NCI-H187 (cell line): ENCODE measurements around the gene MLN.
A peak's percentile ranks its signal among the peaks of the same experiment; 100 is the strongest.

Experiments
- DNase-seq, 2 experiments: peaks; one replicate each; lab custom pipeline; 2025; lab: John Stamatoyannopoulos, UW

MLN gene

DNA sequence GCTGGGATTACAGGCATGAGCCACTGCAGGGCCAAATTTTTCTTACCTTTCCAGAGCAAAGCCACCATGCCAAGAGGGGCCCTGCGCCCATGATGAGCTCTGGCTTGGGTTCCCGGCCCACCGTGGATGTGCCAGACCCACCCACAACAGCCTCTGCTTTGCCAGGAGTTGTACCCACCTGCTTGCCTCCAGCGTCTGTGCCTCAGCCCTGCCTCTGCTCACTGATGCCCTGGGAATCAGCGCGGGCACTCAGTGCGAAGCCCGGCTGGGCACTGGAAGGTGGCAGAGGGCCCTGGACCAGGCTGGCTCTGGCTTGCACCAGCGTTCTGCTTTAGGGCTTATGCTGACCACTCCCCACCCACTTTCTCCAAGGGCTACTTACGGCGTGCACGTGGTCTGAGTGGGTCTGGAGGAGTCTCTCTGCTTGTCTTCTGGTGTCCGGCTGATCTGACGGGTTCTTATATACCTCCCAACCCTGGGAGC, at the start of gene MLN:
MLN (minus strand) TSS at position 433 of the 483 bp plus-strand sequence. CDS start 2,840 bp downstream, outside the sequence.
- no peak for DNase-seq

DNA sequence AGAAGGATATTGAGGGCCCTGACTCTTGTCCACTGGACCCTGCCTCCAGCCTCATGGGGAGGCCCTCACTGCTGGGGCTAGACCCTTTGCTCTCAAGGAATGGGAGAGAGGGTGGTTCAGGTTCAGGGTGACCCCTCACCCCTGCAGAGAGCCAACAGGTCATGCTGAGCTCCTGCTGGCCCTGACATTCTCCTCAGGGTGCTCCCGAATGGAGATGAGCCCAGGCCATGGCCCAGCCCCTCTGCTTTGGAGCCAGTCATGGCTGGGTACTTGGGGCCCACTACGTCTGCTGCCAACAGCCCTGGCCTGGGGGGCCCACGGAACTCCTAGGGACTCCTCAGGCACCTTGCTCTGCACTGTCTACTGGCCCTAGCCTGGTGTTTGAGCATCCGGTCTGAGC, 49.2 kb upstream of the MLN start:
- DNase-seq: no peak

- DNase-seq: peak in 1 of 2 experiments; percentile 25
Measured at GRCh38 chr6:33851959-33852358, 48.2 kb upstream of the MLN start.

DNA sequence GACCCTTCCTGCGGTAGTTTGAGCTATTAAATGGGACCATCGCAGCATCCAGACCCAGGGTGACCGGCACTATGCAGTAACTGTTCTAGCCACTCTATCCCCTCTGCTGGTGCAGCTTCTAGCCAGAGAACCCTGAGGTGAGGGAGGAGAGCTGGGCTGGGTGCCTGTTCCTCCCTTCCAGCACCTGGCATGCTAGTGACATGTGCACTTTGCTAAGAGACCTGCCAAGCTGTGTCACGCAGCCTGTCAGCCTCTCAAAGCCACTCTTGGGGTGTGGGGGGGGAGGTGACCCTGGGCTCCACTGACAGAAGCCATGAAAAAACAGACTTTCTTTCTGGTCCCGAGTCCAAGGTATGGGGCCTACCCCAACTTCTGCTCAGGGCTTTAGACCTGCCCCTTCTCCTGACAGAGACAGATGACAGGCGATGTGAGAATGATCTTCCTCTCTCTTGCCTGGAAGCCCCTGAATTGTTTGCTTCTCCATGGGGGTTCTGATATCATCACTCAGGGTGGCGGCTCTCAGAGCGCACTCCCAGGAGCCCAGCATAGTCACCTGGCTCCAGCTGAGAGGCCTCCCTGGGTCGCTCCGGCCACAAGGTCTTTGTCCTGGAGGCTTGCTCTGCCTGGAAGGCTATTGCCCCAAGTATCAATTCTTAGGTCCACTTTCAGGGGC, 47.2 kb upstream of the MLN start:
- no peak for DNase-seq

- no peak for DNase-seq
Measured at GRCh38 chr6:33850296-33850695, 46.5 kb upstream of the MLN start.

- no peak for DNase-seq
Measured at GRCh38 chr6:33849500-33850075, 45.8 kb upstream of the MLN start.

DNA sequence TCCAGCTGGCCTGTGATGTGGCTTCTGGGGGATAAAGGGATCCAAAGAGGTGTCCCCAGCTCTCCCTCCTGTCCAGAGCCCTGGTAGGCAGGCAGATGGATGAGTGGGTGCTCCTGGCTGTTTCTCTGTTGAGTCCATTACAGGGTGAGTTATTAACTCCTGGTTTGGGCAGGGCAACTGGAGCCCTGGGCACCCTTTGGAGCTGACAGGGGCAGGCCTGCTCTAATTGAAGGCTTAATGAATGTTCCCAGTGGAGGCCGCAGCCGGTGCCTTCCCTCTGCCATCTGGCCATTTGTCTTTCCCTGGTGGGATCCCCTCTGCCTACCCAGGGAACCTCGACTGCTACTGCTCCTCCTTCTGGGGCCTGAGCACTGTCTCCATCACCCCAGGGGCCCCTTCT, 44.7 kb upstream of the MLN start:
- no peak for DNase-seq

DNA sequence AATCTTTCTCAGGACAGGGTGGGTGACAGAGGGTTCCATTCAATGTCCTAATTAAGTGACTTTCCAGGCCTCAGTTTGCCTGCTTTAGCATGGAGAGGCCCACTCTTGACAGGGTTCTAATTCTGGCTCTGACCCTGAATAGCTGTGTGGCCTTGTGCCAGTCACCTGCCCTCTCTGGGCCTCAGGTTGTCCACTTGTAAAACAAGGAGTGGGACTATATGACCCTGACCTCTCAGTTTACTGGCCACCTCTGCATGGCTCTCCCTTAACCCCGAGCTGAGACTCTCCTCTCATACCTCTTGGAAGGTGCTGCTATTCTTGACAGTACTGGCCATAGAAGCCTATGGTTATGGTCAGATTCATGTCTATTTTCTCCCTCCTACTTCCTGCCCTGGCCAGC, 44.1 kb upstream of the MLN start:
- no peak for DNase-seq

- DNase-seq: no peak
Measured at GRCh38 chr6:33847078-33847477, 43.3 kb upstream of the MLN start.

DNA sequence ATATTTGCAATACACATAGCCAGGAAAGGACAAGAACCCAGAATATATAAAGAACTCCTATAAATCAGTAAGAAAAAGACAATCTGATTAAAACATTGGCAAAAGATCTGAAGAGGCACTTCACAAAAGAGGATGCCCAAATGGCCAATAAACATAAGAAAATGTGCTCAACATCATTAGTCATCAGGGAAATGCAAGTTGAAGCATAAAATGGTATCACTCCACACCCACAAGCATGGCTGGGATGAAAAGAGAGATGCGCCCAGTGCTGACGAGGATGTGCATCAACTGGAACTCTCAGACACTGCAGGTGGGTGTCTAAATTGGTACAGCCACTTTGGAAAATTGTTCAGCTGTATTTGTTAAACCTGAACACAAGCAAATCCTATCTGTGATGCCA, 42.4 kb upstream of the MLN start:
- no peak for DNase-seq

DNA sequence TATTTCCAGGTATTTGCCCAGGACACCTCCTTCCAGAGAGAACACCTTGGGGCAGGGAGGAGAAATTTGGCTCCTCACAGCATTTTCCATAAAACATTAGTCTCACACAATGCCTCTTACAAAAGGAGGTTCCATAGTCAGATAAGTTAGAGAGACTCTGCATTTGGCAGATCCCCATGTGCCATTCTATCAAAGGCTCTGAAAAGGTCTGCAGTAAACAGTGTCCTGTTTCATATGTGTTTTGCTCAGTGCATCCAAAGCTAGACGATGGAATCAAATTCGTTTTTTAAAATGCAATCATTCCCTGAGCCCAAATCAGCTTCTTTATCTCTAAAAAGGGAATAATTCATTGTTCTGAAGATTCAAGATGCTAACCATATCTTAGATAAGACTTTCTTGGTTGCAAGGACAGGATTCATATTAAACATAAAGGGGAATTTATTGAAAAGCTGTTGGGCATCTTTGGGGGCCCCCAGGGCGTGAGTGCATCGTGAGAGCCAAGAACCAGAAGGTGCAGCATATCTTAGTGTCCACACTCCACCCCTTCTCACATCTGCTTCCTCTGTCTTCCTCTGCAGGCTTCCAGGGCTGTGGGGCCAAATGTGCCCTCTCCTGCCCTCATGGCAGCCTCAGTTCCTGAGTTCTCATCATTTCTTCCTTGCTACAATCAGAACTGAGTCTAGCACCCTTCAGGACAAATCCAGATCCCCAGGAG, 41.4 kb upstream of the MLN start:
- DNase-seq: no peak

DNA sequence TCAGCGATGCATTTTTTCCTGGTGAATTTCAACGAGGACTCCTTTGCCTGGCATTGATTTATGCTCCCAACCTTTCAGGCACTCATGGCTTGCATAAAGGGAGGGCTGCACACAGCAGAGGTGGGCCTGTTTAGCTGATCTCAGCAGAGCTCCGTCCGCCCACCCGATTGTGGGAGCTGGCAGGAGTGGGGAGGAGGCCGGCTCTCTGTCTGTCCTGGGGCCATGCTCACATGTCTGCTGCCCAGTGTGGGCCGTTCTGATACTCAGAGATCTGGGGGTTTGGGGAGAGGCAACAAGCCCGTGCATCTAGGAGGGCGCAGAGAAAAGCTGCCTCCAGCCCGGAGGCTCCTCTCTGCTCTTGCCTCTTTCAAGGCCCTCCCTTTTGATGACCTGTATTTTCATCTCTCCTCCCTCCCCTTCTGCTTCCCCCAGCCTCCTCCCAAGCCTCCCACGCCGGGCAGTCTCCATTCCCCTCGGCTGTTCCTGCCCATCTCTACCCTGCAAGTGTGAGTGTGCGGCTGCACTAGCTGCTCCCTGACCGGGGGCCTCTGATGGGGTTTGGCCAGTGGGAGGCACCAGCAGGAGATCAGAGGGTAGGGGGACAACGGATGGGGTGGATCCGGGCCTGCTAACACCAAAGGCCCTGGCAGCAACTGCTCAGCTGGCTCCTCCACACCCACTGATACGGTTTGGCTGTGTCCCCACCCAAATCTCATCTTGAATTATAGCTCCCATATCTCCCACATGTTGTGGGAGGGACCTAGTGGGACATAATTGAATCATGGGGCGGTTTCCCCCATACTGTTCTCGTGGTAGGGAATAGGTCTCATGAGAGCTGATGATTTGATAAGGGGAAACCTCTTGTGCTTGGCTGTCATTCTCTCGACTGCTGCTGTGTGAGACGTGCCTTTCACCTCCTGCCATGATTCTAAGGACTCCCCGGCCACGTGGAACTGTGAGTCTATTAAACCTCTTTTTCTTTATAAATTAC, 39.6 kb upstream of the MLN start:
- DNase-seq: no peak

DNA sequence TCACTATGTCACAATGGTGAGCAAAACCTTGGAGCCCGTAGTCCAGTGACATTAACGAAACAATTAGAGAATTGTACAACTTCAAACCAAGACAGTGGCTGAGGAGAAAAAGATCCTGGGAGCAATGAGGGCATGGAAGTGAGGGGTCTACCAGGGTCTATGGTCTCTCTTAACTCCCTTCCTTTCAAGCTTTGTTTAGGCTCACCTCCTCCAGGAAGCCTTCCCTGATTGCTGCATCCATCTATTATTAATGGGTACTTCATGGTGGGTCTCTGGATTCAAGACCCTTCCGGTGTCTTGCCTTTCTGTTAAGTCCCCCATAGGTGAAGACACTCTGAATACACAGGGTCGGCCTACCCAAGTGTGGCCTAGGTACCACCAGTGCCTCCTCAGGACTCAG, 38.1 kb upstream of the MLN start:
- no peak for DNase-seq

- DNase-seq: no peak
Measured at GRCh38 chr6:33841070-33841469, 37.3 kb upstream of the MLN start.

- no peak for DNase-seq
Measured at GRCh38 chr6:33840048-33840926, 36.5 kb upstream of the MLN start.

GRCh38 chr6:33839399-33840047, 35.7 kb upstream of the MLN start:
- no peak for DNase-seq

- no peak for DNase-seq
Measured at GRCh38 chr6:33838983-33839382, 35.2 kb upstream of the MLN start.

DNA sequence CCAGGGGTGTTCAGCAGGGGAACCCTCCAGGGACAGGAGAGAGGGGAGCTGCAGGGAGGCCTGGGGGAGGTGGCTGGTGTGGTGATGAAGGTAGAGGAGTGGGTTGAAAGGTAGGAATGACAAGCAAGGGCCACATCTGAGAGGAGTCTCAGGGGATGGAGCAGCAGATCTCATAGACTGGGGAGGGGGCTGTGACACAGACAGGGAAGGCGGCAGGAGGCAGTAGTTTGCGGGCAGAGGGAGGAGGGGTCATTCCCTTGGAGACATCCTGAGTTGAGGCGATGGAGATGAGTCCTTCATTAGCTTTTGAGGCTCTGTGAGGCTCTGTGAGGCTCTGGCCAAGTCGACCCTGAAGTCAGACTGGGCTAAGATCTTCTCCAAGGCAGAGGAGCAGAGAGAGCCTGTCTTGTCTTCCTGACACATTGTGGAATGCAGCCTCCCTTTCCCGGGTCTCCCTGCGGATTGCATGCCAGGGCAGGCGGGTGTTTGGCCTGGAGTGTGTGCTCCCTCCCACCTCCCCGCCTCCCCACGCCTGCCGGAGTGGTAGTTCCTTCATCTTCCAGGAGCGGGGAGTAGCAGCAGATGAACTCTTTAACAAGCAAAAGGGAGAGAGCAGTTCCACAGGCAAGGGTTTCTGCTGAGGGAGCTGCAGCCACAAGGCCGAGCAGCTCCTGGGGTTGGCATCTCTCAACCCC, 34.3 kb upstream of the MLN start:
- no peak for DNase-seq

- DNase-seq: no peak
Measured at GRCh38 chr6:33836806-33837469, 33.1 kb upstream of the MLN start.
